HCT116 (cell line): ENCODE data around the gene PRRT3. TPM values are rescaled to one million over a fixed set of nuclear protein-coding genes. Genes with fewer than 3 reads are reported as not detected.
"Not testable (repeated sequence)": the region's sequence is repeated elsewhere in the genome, so short reads cannot be mapped to it uniquely, and the experiment has no call there.

Source experiments
- ATAC-seq: fragments of 200-7000 bp; cut with Tn5 transposase; 2 replicates; pipeline ENCODE4 v1.9.1; 2020; ENCODE audit warnings: mild to moderate bottlenecking, moderate library complexity
- BruUV-seq: library from RNA; stranded (reverse); fragments of 400-500 nt; replicated peaks from 2 replicates; lab custom pipeline; 2021; lab: Mats Ljungman, UMichigan
- CTCF ChIA-PET: fragments of 300-600 bp; sonication (Branson Sonifier 250); formaldehyde crosslinking; loops from one replicate; lab custom pipeline; 2021; ENCODE audit warnings: antibody characterized with exemption; lab: Charles Lee
- POLR2A ChIA-PET: fragments of 300-600, 350-600 bp; sonication (Branson Sonifier 250); formaldehyde crosslinking; loops from one replicate; lab custom pipeline; 2021; ENCODE audit warnings: antibody characterized with exemption; lab: Charles Lee
- RAD21 ChIA-PET, 2 experiments: fragments of 300-600 bp; sonication (Branson Sonifier 250); formaldehyde crosslinking; loops; one replicate each; lab custom pipeline; 2023; ENCODE audit warnings: low total read pairs in 2 of 2; ENCODE audit not compliant: uncharacterized antibody in 2 of 2, unreplicated experiment in 2 of 2, low non-redundant PET in 1 of 2; lab: Charles Lee
- DNase-seq: peaks from one replicate; pipeline ENCODE4 v3.0.0-alpha.2; 2010; ENCODE audit warnings: low read depth, low spot score
- H2AFZ ChIP-seq: fragments of 200-600 bp; shearing (Covaris generic), sonication (generic); 2 replicates; pipeline ENCODE4 v1.6.1; 2017; ENCODE audit warnings: low read depth, mixed run types, mixed read lengths, antibody characterized with exemption, low read length; ENCODE audit not compliant: poor library complexity, severe bottlenecking
- H3K27ac ChIP-seq: 2 replicates; pipeline ENCODE4 v1.5.1; 2012; ENCODE audit warnings: low read depth, low read length
- H3K27me3 ChIP-seq: fragments of 200-600 bp; sonication (generic); 2 replicates; pipeline ENCODE4 v1.6.1; 2016; ENCODE audit warnings: mixed run types, low read length, mixed read lengths; ENCODE audit not compliant: insufficient read depth
- H3K36me3 ChIP-seq, 2 experiments: fragments of 200-500 bp in 1 of 2; fragments of 200-600 bp in 1 of 2; sonication (Bioruptor generic) in 1 of 2; sonication (generic) in 1 of 2; 2 replicates each; pipeline versions ENCODE4 v1.5.1 to v1.6.1; 2014 to 2016; ENCODE audit warnings: low read length in 2 of 2, inconsistent platforms in 1 of 2, mixed read lengths in 1 of 2, mixed run types in 1 of 2; ENCODE audit not compliant: insufficient read depth in 2 of 2, control insufficient read depth in 1 of 2
- H3K4me1 ChIP-seq, 2 experiments: fragments of 200-600 bp in 1 of 2; sonication (generic) in 1 of 2; 2 replicates each; pipeline versions ENCODE4 v1.5.1 to v1.6.1; 2012 to 2017; ENCODE audit warnings: low read length in 2 of 2, inconsistent platforms in 1 of 2, mild to moderate bottlenecking in 1 of 2, mixed read lengths in 1 of 2, mixed run types in 1 of 2, moderate library complexity in 1 of 2; ENCODE audit not compliant: insufficient read depth in 2 of 2, control insufficient read depth in 1 of 2
- H3K4me2 ChIP-seq: fragments of 200-600 bp; sonication (generic); 2 replicates; pipeline ENCODE4 v1.6.1; 2017; ENCODE audit warnings: mixed run types, low read length, mixed read lengths
- H3K4me3 ChIP-seq, 2 experiments: fragments of 200-600 bp in 1 of 2; sonication (generic) in 1 of 2; replicated peaks in 1 of 2; 2 replicates each; pipeline ENCODE4 v1.5.1; 2011 to 2016; ENCODE audit warnings: low read length in 2 of 2, control low read depth in 1 of 2, low read depth in 1 of 2, mild to moderate bottlenecking in 1 of 2, mixed read lengths in 1 of 2, mixed run types in 1 of 2
- H3K79me2 ChIP-seq: fragments of 200-600 bp; sonication (generic); 2 replicates; pipeline ENCODE4 v1.6.1; 2017; ENCODE audit warnings: mild to moderate bottlenecking, mixed run types, low read length, moderate library complexity, mixed read lengths; ENCODE audit not compliant: insufficient read depth
- H3K9ac ChIP-seq: fragments of 200-600 bp; sonication (generic); 2 replicates; pipeline ENCODE4 v1.6.1; 2016; ENCODE audit warnings: low read length, mixed read lengths
- H3K9me2 ChIP-seq: fragments of 200-600 bp; sonication (generic), shearing (Covaris generic); 2 replicates; pipeline ENCODE4 v1.6.1; 2017; ENCODE audit warnings: mixed run types, mild to moderate bottlenecking, moderate library complexity; ENCODE audit not compliant: insufficient read depth
- H3K9me3 ChIP-seq, 2 experiments: fragments of 200-500 bp in 1 of 2; fragments of 200-600 bp in 1 of 2; sonication (Bioruptor generic) in 1 of 2; sonication (generic) in 1 of 2; 2 replicates each; pipeline ENCODE4 v1.6.1; 2014 to 2017; ENCODE audit warnings: low read length in 2 of 2, mixed read lengths in 2 of 2, inconsistent platforms in 1 of 2, low read depth in 1 of 2, mild to moderate bottlenecking in 1 of 2, mixed run types in 1 of 2, moderate library complexity in 1 of 2; ENCODE audit not compliant: control insufficient read depth in 1 of 2, insufficient read depth in 1 of 2
- H4K20me1 ChIP-seq: fragments of 200-600 bp; sonication (generic), shearing (Covaris generic); 2 replicates; pipeline ENCODE4 v1.6.1; 2017; ENCODE audit warnings: mixed run types, mild to moderate bottlenecking, moderate library complexity; ENCODE audit not compliant: insufficient read depth
- CEBPB ChIP-seq: IDR thresholded peaks from 2 replicates; pipeline ENCODE4 v1.6.1; 2012; ENCODE audit warnings: low read depth
- FOSL1 ChIP-seq: IDR thresholded peaks from 2 replicates; pipeline ENCODE4 v1.6.1; 2012; ENCODE audit warnings: low read depth
- JUND ChIP-seq: IDR thresholded peaks from 2 replicates; pipeline ENCODE4 v1.6.1; 2012
- RAD21 ChIP-seq: IDR thresholded peaks from 2 replicates; pipeline ENCODE4 v1.6.1; 2012; ENCODE audit warnings: low read depth, mild to moderate bottlenecking
- YY1 ChIP-seq: IDR thresholded peaks from 2 replicates; pipeline ENCODE4 v1.6.1; 2011; ENCODE audit warnings: low read length, low read depth, moderate library complexity, mild to moderate bottlenecking; ENCODE audit not compliant: insufficient replicate concordance; ENCODE audit errors: extremely low read depth
- ZNF274 ChIP-seq: fragments of 200-500 bp; sonication (Bioruptor generic); IDR thresholded peaks from 2 replicates; pipeline ENCODE4 v1.6.1; 2014; ENCODE audit warnings: mild to moderate bottlenecking, low read depth, low read length, inconsistent platforms
- intact Hi-C: fragments of 100-400 bp; cut with micrococcal nuclease; formaldehyde crosslinking; loops from 2 replicates; pipeline ENCODE4 v1.10.0; 2022
- total RNA-seq: library from RNA; stranded (reverse); gene quantifications from one replicate; pipeline ENCODE4 v1.2.1, GENCODE V29; 2021; ENCODE audit not compliant: unreplicated experiment
- TF ChIP-seq, protein P1 (sequence below): IDR thresholded peaks from 2 replicates; pipeline ENCODE4 v1.6.1; 2011; ENCODE audit warnings: mild to moderate bottlenecking, low read length, moderate library complexity; ENCODE audit not compliant: insufficient replicate concordance; ENCODE audit errors: extremely low read depth
- TF ChIP-seq, protein P2 (sequence below): IDR thresholded peaks from 2 replicates; pipeline ENCODE4 v1.6.1; 2012

Gene PRRT3
- total RNA-seq, 1 experiment from 2014 or later: 0.96 TPM

DNA sequence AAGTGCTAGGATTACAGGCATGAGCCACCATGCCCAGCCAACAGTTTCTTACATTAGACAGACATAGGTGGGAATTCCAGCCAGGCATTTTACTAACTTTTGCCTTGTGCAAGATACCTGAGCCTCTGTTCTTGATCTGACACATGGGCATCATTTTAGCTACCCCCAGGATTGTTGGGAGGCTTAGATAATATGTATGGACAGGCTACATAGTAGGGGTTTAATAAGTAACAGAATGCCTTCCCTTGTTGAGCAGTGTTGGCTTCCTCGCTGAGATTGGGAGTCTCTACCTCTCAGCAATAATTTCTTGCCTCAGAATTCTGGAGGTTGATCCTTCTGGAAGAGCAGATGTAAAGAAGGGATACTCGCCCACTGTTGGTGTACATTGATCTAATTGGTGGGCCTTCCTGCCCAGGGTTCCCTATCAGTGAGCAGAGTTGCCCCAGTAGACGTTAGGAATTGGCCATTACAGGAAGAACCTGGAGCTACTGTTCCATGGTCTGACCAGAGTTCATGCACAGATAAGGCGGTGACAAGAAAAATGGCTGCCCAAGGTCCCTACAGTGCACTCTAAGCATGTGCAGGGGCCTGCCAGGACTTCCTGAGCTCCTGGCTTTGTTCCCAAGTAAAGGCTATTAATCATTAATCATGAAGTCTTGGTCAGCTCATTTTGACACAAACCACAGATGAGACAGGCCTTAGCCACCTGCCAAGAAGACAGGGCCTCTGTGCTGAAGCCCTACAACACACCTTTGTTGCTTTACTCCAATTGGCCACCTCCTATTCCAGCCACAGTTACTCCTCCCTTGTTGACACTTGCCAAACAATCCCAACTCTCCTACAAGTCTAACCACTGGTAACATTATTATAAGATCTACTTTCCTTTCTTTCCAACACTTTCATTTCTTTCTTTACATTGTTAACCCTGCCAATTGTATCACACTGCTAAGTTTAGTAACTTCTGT is 54.5 kb downstream of the PRRT3 start:
- TF ChIP-seq ZNF274 (no peak), CEBPB (no peak), FOSL1 (no peak), JUND (no peak), RAD21 (no peak), YY1 (peak; percentile 48)
- TF ChIP-seq, protein P1, sequence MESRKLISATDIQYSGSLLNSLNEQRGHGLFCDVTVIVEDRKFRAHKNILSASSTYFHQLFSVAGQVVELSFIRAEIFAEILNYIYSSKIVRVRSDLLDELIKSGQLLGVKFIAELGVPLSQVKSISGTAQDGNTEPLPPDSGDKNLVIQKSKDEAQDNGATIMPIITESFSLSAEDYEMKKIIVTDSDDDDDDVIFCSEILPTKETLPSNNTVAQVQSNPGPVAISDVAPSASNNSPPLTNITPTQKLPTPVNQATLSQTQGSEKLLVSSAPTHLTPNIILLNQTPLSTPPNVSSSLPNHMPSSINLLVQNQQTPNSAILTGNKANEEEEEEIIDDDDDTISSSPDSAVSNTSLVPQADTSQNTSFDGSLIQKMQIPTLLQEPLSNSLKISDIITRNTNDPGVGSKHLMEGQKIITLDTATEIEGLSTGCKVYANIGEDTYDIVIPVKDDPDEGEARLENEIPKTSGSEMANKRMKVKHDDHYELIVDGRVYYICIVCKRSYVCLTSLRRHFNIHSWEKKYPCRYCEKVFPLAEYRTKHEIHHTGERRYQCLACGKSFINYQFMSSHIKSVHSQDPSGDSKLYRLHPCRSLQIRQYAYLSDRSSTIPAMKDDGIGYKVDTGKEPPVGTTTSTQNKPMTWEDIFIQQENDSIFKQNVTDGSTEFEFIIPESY: no peak
- TF ChIP-seq, protein P2, sequence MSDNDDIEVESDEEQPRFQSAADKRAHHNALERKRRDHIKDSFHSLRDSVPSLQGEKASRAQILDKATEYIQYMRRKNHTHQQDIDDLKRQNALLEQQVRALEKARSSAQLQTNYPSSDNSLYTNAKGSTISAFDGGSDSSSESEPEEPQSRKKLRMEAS: peak; percentile 57; the same call in 1 of the 2 replicates
- TF ChIP-seq, all 23 proteins: peak for 2
- Histone ChIP-seq H3K27me3 (no peaks in the 10 kb centered on the region), H3K27ac (no peak overlapping the region), H3K9me3 (no peaks in the 10 kb centered on the region), H3K9me2 (no peaks in the 10 kb centered on the region), H3K9ac (no peak overlapping the region), H3K36me3 (peaks cover 7 to 12% of the 10 kb centered on the region in 2 experiments; a peak in 3 of 4 replicates), H3K4me2 (peak overlapping the region; percentile 30; the same call in 1 of the 2 replicates), H3K79me2 (peaks cover 13% of the 10 kb centered on the region), H3K4me3 (no peak overlapping the region), H2AFZ (no peak overlapping the region), H3K4me1 (peaks cover 10 to 42% of the 10 kb centered on the region in 2 experiments; a peak in 3 of 4 replicates), H4K20me1 (no peaks in the 10 kb centered on the region)
- ChIA-PET POLR2A (interaction anchor here (1.0 to 1.1 kb wide), 2 partner anchors 18 to 19 kb away, joined by 3 read pairs; partner anchors contain the start of genes CIDEC and IL17RC), CTCF (no interaction called here), RAD21 (no interaction called here)
- DNase-seq (peak; percentile 56), ATAC-seq (peak; percentile 29)
- BruUV-seq: no TSS peak
- intact Hi-C loops: no loop called here

DNA sequence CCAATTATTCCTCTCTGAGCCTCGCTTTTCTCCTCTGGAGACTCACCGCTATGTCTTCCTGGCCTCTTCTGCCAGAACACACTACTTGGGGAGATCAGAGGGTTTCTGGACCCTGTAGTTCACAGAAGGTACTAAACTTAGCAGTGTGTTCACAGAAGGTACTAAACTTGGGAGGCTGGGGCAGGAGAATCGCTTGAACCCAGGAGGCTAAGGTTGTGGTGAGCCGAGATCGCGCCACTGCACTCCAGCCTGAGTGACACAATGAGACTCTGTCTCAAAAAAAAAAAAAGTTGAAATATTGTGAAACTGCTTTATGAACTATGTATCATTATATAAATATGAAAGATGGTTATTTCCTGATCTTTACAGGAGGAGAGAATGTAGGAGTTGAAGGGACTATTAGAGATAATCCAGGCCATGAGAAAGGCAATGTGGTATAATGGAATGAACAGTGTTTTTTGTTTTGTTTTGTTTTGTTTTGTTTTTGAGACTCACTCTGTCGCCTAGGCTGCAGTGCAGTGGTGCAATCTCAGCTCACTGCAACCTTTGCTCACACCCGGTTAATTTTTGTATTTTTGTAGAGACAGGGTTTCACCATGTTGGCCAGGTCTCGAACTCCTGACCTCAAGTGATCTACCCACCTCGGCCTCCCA is 55.3 kb downstream of the PRRT3 start:
- H3K9ac ChIP-seq, CTCF ChIA-PET, H2AFZ ChIP-seq, BruUV-seq, intact Hi-C loops, H3K9me3 ChIP-seq, POLR2A ChIA-PET, H3K27ac ChIP-seq, ATAC-seq, DNase-seq, H3K4me3 ChIP-seq, RAD21 ChIA-PET, H3K27me3 ChIP-seq, H3K9me2 ChIP-seq, H4K20me1 ChIP-seq: not testable (repeated sequence)
- peaks cover 11 to 17% of the 10 kb centered on the region in 2 experiments; a peak in 3 of 4 replicates for H3K36me3 ChIP-seq
- peak overlapping the region; percentile 30; the same call in 1 of the 2 replicates for H3K4me2 ChIP-seq
- peaks cover 5 to 37% of the 10 kb centered on the region in 2 experiments; a peak in 3 of 4 replicates for H3K4me1 ChIP-seq
- peaks cover 22% of the 10 kb centered on the region for H3K79me2 ChIP-seq

DNA sequence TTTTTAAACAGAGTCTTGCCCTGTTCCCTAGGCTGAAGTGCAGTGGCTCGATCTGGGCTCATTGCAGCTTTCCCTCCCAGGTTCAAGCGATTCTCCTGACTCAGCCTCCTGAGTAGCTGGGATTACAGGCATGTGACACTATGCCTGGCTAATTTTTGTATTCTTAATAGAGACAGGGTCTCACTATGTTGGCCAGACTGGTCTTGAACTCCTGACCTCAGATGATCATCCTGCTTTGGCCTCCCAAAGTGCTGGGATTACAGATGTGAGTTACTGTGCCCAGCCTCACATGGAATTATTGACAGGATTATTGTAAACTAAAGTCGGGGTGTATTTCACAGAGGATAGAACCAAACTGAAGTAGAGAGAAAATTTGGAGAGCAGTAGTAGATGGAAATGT is 56.5 kb downstream of the PRRT3 start:
- Histone ChIP-seq H3K79me2 (peaks cover 33% of the 10 kb centered on the region), H3K36me3 (peaks cover 11 to 17% of the 10 kb centered on the region in 2 experiments; a peak in 3 of 4 replicates), H3K4me1 (peaks cover 5 to 40% of the 10 kb centered on the region in 2 experiments; a peak in 3 of 4 replicates)
- H3K9me3 ChIP-seq, POLR2A ChIA-PET, CTCF ChIA-PET, H3K4me2 ChIP-seq, RAD21 ChIA-PET, H3K4me3 ChIP-seq, intact Hi-C loops, H3K27ac ChIP-seq, H3K27me3 ChIP-seq, DNase-seq, ATAC-seq, H3K9ac ChIP-seq, H2AFZ ChIP-seq, H4K20me1 ChIP-seq, BruUV-seq, H3K9me2 ChIP-seq: not testable (repeated sequence)
